Measurements from ENCODE around the gene TBL1X. TPM values are rescaled to one million over a fixed set of nuclear protein-coding genes. Genes with fewer than 3 reads are reported as not detected.

TBL1X gene
- total RNA-seq, 4 donors from 2014 or later = 27.7 to 49.1 (median 39.6) TPM

DNA sequence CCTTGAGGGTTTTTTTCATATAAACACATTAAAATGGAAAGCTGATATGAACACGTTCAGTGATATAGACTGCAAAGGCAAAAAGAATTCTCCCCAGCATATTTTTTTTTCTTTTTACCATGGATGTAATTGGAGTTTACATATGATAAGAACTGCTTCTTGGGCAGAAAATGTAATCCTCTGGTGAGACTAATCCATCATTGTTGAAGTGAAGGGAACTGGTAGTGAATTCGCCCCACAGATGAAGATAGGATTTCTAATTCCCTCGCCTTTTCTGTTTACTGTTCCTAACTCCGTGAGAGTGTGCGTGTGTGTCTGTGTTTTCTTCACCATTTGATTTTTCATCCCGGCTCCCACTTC is 211.9 kb downstream of the TBL1X start:
- H3K4me3 ChIP-seq = no peak overlapping the region
- WGBS, 2 donors (ENCODE audit: low coverage in 1 of 2) = 37 to 53% methylated on average over 5 to 6 of the region's 6 CpGs
- H3K27me3 ChIP-seq = no peaks in the 10 kb centered on the region
- TF ChIP-seq POLR2A (IDR thresholded peaks at IDR 0.05) = no peak
- TF ChIP-seq, protein P1, sequence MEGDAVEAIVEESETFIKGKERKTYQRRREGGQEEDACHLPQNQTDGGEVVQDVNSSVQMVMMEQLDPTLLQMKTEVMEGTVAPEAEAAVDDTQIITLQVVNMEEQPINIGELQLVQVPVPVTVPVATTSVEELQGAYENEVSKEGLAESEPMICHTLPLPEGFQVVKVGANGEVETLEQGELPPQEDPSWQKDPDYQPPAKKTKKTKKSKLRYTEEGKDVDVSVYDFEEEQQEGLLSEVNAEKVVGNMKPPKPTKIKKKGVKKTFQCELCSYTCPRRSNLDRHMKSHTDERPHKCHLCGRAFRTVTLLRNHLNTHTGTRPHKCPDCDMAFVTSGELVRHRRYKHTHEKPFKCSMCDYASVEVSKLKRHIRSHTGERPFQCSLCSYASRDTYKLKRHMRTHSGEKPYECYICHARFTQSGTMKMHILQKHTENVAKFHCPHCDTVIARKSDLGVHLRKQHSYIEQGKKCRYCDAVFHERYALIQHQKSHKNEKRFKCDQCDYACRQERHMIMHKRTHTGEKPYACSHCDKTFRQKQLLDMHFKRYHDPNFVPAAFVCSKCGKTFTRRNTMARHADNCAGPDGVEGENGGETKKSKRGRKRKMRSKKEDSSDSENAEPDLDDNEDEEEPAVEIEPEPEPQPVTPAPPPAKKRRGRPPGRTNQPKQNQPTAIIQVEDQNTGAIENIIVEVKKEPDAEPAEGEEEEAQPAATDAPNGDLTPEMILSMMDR (IDR thresholded peaks at IDR 0.05) = no peak
- no peak for TF ChIP-seq EP300 (IDR thresholded peaks at IDR 0.05)
- peak overlapping the region in 3 of 4 donors; percentile 0 to 43 (median 37) for H3K27ac ChIP-seq
- H3K4me1 ChIP-seq = peaks cover 0 to under 1% (median 0%) of the 10 kb centered on the region in 3 donors
- H3K9me3 ChIP-seq = no peaks in the 10 kb centered on the region
- no peak for ATAC-seq
- no peaks in the 10 kb centered on the region for H3K36me3 ChIP-seq

DNA sequence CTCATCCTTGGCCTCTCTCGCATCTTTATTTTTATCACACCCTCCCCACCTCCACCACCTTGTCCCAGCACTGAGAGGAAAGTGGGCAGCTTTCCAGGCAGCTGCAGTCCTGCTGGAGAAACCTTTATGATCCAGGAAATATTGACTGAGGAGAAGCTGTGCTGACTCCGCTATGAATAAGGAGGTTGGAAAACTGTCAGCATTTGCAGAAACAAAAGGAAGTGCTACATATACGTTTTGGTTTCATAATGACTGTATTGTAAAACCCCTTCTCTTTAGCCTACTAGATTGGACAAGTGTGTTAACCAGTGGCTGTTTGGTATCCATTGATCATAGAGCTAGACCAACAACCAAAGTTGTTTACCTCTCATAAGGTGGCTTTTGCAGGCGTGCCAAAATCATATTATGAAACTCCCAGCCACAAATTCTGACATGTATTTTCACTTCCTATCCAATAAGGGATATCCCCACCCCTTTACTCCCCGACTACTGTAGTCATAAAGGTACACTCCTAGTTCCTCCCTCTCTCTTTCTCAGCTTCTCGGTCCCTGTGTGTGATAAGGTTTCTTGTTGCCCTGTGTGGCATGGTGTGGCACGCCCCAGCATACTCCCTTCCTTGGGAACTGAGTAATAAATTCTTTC is 212.4 kb downstream of the TBL1X start:
- Histone ChIP-seq H3K36me3 (no peaks in the 10 kb centered on the region), H3K9me3 (no peaks in the 10 kb centered on the region), H3K4me3 (no peak overlapping the region), H3K4me1 (peaks cover 0 to 6% (median 0%) of the 10 kb centered on the region in 3 donors), H3K27me3 (no peaks in the 10 kb centered on the region), H3K27ac (peak overlapping the region in 3 of 4 donors; percentile 0 to 43 (median 37))
- no peak for TF ChIP-seq POLR2AphosphoS5 (IDR thresholded peaks at IDR 0.05)
- TF ChIP-seq EP300 (IDR thresholded peaks at IDR 0.05) = no peak
- TF ChIP-seq, protein P1 (IDR thresholded peaks at IDR 0.05) = no peak
- no peak for TF ChIP-seq POLR2A (IDR thresholded peaks at IDR 0.05)
- ATAC-seq = peak; percentile 25
- WGBS, 2 donors (ENCODE audit: low coverage in 1 of 2) = 52 to 74% methylated on average over 4 to 5 of the region's 7 CpGs

DNA sequence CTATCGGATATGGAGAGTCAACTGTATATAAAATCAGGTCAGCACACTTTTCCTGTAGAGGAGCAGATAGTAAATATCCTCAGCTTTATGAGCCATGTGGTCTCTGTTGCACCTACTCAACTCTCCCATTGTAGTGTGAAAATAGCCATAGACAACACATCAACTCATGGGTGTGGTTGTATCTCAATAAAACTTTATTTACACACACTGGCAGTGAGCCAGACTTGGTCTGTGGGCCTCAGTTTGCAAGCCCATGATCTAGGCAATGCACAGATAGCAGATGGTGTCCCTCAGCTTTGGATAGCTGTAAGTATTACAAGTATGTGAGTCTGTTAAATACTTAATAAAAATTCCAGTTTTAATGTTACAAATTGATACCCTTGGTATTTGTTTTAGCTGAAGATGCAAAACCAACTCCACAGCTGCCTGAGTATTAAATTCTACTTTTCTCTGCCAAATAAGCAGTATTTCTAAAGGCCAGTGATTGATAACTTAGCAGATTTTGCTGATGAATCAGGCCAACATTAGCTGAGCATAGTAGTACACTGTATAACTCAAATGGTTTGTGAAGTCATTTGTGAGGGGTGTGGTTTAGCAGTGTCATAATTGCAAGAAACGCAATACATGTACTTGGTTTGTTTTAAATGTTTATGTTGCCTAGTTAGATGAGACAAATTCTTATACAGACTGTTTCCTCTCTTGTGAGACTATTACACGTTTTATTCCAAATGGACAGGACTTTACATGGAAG is 213.5 kb downstream of the TBL1X start:
- no peak for TF ChIP-seq POLR2AphosphoS5 (IDR thresholded peaks at IDR 0.05)
- 58 to 78% methylated on average over 3 of the region's 3 CpGs for WGBS, 2 donors (ENCODE audit: low coverage in 1 of 2)
- no peak overlapping the region for H3K4me3 ChIP-seq
- H3K27ac ChIP-seq = no peak overlapping the region
- ATAC-seq = no peak
- H3K4me1 ChIP-seq = peaks cover 0 to 11% (median 0%) of the 10 kb centered on the region in 3 donors
- no peaks in the 10 kb centered on the region for H3K27me3 ChIP-seq
- no peaks in the 10 kb centered on the region for H3K36me3 ChIP-seq
- no peaks in the 10 kb centered on the region for H3K9me3 ChIP-seq

DNA sequence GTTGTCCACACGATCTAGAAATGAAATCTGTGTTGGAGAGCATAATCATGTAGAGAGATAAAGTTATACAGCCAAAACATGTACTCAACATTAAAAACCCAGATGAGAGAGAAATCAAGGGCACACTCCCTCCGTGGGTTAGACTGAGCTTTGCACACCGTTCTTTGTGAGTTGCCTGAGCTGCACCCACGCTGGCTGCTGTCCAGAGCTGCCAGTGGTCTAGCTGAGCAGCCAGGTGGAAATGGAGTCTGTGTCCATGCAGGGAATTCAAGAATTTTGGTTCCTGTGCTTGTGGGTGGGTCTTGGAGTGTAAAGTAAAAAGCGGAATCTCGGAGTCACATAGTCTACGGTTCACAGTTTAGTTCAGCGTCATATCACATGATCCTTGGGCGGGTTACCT is 216.2 kb downstream of the TBL1X start:
- Histone ChIP-seq H3K4me1 (peaks cover 0 to 11% (median 0%) of the 10 kb centered on the region in 3 donors), H3K27ac (no peak overlapping the region), H3K4me3 (no peak overlapping the region), H3K9me3 (no peaks in the 10 kb centered on the region), H3K27me3 (no peaks in the 10 kb centered on the region), H3K36me3 (peaks cover 0 to 7% of the 10 kb centered on the region in 2 donors)
- ATAC-seq = no peak
- TF ChIP-seq POLR2AphosphoS5 (IDR thresholded peaks at IDR 0.05) (no peak), POLR2A (IDR thresholded peaks at IDR 0.05) (no peak)
- WGBS, 2 donors (ENCODE audit: low coverage in 1 of 2) = 77 to 100% methylated on average over 3 to 5 of the region's 9 CpGs

DNA sequence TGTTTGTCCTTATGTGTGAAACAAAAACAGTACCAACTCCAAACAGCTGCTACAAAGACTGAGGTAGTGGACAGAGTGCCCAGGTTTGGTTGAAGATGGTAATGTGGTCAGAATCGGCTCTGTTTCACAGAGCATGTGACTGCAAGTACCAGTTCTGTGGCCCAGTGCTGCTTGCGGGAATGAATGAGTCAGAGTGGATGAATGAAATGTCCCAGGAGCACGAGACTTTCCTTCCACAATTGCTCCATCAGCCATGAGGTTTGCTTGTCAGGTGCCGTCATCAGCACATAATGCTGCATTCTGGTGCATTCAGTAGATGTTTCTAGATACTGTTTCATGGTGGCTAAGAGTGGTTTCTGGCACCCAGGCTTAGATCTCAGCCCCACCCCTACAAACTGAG is 216.6 kb downstream of the TBL1X start:
- TF ChIP-seq POLR2A (IDR thresholded peaks at IDR 0.05) (no peak), POLR2AphosphoS5 (IDR thresholded peaks at IDR 0.05) (no peak), EP300 (IDR thresholded peaks at IDR 0.05) (no peak)
- TF ChIP-seq, protein P1 (IDR thresholded peaks at IDR 0.05) = no peak
- H3K4me1 ChIP-seq = peaks cover 0 to 11% (median 0%) of the 10 kb centered on the region in 3 donors
- WGBS, 2 donors (ENCODE audit: low coverage in 1 of 2) = 80% methylated on average over 1 of the region's 4 CpGs; no CpG with 5 or more reads in 1 of the 2 donors
- no peak for ATAC-seq
- no peaks in the 10 kb centered on the region for H3K27me3 ChIP-seq
- no peak overlapping the region for H3K27ac ChIP-seq
- no peak overlapping the region for H3K4me3 ChIP-seq
- H3K36me3 ChIP-seq = peaks cover 0 to 7% of the 10 kb centered on the region in 2 donors
- H3K9me3 ChIP-seq = no peaks in the 10 kb centered on the region
